SH-SY5Y (cell line): ENCODE results near the gene CLEC16A.

ENCODE experiments used
- GATA2 ChIP-seq: IDR thresholded peaks from 2 replicates; pipeline ENCODE4 v1.6.1; 2011; ENCODE audit warnings: mild to moderate bottlenecking, low read depth, low read length
- GATA3 ChIP-seq: IDR thresholded peaks from 2 replicates; pipeline ENCODE4 v1.6.1; 2011; ENCODE audit warnings: low read depth, mild to moderate bottlenecking, low read length, moderate library complexity

DNA sequence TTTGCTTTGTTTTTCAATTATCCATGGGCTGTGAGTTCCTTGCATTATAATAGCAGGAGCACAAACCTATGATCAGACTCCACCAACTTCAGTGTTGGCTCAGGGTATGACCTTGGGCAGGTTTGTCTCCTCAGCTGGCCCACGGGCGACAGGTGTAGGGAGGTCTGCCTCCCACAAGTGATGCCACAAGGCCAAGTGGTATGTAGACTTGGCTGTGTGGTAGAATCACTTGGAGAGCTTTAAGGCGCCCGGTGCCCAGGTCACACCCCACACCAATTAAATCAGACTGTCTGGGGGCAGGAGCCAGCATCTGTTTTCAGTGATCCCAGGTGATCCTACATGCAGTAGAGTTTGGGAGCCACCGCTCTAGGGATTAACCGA, 153.4 kb downstream of the CLEC16A start:
- no peak for TF ChIP-seq GATA2
- no peak for TF ChIP-seq GATA3
